Endometrium (tissue), 2 donors: ENCODE data around the gene FBXO2.
"Not testable (repeated sequence)": the region's sequence is repeated elsewhere in the genome, so short reads cannot be mapped to it uniquely, and the experiment has no call there.

Experiments
- FAIRE-seq: peaks from 2 replicates; lab custom pipeline; 2012; peaks lifted over from hg19 to GRCh38; lab: Jason Lieb, UNC
- donor health status: control.
- donor health status: control.

Gene FBXO2

DNA sequence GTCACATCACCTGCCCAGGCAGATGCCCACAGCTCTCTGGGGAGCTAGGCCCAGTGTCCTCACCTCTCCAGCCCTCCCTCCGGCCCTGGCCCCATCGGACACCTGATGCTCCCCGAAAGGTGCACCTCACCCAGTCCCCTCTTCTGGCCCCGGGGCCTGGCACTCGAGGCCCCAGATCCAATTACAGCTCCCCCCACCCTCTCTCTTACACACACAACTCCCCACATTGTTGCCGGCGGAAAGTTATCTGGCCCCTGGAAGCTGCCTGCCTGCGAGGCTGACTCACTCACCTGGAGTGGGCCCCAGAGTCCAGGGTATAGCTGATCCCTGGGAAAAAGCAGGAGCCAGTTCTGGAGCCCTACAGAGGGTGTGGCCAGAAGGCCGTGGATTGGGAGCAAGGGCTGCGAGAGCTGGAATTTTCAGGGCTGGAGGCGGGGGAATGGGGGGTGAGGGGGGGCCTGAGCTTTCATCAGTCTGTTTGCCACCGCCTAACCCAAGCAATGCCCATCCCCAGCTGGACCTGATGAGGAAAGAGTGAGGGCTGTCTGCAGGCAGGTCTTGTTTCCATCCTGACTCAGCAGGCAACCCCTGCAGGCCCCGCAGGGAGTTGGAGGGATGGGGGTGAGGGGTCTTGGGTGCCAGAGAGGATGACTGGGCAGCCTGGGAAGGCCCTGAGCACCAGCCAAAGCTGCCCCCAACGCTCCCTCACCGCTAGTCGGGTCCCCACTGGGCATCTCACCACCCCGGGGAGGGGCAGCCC is 948 bp downstream of the FBXO2 start:
- FAIRE-seq, result no peak

GRCh38 chr1:11652203-11652780 is 1.9 kb downstream of the FBXO2 start:
- FAIRE-seq, result no peak

- FAIRE-seq, result no peak
Observed at GRCh38 chr1:11651017-11651416, 3.2 kb downstream of the FBXO2 start.

DNA sequence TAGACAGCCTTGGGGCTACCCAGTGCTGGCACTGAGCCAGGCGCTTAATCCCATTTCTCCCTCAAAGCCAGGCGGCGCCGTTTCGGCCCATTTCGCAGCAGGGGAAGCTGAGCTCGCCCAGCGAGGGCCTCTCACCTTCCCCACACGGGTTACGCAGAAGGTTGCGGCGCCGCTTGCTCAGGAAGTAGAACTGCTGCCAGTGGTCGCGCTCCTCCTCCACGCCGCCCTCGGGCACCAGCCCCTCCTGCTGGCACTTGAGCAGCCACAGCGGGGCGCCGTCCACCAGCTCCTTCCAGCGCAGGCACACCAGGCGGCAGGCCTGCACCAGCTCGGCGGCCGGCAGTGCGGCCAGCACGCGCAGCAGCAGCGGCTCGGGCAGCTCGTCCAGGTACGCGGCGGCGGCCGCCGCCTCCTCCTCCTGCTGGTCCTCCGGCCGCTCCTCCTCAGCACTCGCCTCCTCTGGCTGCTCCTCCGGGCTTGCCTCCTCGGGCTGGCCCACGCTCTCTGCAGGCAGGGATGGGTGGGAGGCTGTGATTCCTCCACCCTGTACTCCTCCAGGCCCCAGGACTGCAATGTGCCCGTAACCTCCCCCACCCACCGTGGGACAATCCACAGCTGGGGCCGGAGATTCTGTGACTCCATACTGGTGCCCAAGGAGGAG is 3.8 kb downstream of the FBXO2 start:
- FAIRE-seq, result no peak

GRCh38 chr1:11649624-11650330 is 4.5 kb downstream of the FBXO2 start:
- no peak for FAIRE-seq

DNA sequence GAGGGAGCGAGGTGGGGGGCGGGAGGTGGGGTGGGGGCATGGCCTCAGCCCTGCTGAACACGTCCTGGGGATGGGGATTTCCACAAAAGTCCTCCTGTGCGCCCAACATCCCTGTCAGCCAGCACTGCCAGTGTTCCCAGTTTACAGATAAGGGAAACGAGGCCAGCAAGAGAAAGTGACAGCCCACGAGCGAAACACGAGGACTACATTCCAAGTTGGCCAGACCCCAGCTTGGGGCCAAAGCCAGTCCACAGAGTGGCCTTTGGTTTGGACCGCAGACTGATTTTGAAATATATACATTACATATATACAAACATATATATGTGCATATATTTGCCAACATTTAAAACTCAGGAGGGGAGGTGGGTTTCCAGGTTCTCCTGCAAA is 5.0 kb downstream of the FBXO2 start:
- FAIRE-seq, result no peak

- no peak for FAIRE-seq
Observed at GRCh38 chr1:11648732-11649158, 5.5 kb downstream of the FBXO2 start.

DNA sequence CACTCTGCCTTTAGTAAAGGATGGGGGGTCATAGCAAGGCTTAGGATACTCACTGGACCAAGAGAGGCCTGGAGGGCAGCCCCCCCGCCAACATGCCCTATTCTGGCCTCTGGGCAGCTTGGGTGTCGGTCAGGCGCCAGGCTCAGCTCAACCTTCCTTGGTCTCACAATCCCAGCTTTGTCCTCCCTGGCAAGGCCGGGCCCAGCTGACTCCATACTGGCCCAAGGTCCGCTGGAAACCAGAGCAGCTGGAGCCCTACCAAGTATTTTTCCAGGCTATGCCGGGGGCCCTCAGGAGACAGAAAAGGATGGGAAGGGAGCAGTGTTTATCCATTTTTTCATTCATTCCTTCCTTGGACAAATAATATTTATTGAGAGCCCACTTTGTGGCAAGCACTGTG is 6.2 kb downstream of the FBXO2 start:
- no peak for FAIRE-seq

DNA sequence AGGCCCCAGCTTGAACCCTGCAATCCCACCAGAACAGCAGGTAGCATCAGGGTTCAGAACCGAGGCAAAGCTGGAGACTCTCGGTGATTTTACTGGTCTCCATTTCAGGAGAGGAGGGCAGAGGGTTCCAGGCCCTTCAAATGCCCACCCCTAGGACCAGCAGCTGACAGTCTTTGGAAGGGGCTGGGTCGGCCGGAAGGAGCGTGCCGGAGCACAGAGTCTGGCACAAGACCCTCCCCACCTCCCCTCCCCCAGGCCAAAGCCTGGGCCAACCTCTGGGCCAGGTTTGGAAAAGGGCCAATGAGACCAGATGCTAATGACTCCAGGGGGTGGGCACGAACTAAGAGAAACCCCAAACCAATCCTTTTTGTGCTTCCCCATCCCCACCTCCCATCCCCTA is 6.9 kb downstream of the FBXO2 start:
- no peak for FAIRE-seq

DNA sequence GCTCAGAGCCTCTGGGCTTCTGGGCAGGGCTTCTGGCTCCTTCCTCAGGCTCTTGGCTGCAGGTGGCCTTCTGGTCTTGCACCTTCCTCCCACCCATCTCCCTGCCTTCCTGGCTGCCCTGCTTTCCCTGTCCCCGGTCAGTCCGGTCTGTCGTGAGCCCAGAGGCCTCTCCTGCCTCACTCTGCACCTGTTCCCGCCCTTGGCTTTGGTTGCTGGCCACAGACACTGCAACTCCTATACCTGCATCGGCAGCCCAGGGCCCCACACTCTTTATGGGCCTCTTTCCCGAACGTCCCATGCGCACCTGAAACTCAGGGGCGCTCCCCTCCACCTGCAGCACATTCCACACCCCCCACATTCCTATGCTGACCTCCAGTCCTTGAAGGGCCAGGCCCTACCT is 7.9 kb downstream of the FBXO2 start:
- no peak for FAIRE-seq

- no peak for FAIRE-seq
Observed at GRCh38 chr1:11645670-11646265, 8.5 kb downstream of the FBXO2 start.

- no peak for FAIRE-seq
Observed at GRCh38 chr1:11645270-11645669, 9.0 kb downstream of the FBXO2 start.

- FAIRE-seq, result no peak
Observed at GRCh38 chr1:11643782-11644181, 10.4 kb downstream of the FBXO2 start.

DNA sequence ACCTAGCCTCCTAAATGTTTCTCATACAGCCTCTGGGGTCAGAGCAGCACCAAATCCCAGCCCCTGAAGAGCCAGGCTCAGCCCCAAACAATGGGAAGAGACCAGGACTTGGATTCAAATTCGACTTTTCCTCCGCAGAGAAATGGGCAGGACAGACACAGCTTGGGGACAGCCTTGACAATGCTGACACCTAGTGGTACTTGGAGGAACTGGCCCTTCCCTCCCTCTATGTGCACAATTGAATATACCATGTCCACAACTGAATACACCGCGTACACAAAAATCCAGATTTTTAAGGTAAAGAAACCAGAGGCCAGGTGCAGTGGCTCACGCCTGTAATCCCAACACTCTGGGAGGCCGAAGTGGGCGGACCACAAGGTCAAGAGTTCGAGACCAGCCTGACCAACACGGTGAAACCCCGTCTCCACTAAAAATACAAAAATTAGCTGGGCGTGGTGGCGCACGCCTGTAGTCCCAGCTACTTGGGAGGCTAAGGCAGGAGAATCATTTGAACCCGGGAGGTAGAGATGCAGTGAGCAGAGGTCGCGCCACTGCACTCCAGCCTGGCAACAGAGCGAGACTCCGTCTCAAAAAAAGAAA is 11.7 kb downstream of the FBXO2 start:
- not testable (repeated sequence) for FAIRE-seq

GRCh38 chr1:11641776-11642305 is 12.4 kb downstream of the FBXO2 start:
- FAIRE-seq, result no peak

DNA sequence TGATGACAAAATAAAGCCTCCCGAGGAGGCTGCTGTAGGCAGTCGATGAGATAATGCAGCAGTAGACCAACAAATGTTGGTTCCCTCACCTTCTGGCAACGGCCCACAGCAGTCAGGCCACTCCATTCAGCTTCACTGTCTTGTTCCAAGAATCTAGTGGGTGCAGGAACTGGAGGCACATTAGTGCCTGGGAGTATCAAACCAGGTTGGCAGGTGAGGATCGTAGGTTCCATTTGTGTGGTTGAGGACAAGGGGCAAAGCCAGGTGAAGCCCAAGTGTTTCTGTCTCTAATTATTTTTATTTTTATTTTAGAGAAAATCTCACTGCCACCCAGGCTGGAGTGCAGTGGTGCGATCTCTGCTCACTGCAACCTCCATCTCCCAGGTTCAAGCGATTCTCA is 13.3 kb downstream of the FBXO2 start:
- FAIRE-seq, result no peak

DNA sequence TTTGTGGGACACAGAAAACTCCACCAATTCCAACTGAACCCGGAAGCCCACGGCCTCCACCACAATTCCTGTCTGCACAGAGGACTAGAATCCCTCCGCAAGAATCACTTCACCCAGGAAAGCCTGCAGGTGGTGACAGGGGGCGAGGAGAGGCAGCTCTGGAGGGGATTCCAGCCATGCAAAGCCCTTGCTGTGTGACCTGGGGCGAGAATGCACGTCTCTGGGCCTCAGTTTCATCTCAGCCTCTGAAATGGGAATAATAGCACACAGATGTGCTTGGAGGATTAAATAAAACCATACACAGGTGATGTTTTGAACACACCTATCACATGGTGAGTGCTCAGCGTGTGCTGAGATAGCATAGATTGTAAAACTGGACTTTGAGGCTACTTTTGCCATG is 14.1 kb downstream of the FBXO2 start:
- no peak for FAIRE-seq

GRCh38 chr1:11639372-11639771 is 14.9 kb downstream of the FBXO2 start:
- FAIRE-seq, result no peak

GRCh38 chr1:11638121-11638520 is 16.1 kb downstream of the FBXO2 start:
- FAIRE-seq, result no peak

DNA sequence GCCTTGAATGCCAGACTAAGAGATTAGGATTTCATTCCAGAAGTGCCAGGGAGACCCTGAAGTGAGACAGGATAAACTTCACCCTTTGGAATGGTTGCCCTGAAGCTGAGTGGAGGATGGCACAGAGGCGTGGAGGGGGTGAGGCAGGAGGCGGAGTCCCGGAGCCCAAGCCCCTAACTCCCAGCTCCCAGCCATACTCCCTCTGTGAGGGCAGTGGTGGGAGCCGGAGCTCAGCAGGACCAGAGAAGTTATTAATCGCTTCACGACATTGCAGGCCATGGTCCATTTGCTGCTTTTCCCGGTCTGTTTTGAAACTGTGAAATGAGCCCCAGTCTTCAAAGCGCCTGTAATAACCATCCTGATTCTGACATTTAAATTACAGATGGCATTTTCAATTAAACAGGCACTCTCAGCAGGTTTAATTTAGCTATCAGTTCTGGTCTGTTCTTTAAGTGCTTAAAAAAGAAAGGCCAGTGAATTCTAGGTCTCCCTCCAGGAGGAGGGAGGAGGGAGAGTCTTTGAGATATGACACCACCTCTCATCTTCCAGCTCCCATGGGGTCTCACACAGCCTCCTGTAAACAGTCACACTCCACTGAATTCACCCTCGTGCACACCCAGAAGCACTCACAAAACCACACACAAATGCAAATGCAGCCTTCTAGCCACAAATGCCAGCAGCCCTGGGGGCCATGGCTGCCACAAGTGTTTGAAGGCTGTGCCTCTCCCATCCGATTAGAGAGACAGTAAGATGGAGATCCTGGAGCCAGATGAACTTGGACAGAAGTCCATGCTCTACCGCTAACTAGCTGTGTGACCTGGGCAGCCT is 19.6 kb downstream of the FBXO2 start:
- FAIRE-seq, result no peak
